ENCODE measurements around the gene TAS1R2.

Gene TAS1R2

DNA sequence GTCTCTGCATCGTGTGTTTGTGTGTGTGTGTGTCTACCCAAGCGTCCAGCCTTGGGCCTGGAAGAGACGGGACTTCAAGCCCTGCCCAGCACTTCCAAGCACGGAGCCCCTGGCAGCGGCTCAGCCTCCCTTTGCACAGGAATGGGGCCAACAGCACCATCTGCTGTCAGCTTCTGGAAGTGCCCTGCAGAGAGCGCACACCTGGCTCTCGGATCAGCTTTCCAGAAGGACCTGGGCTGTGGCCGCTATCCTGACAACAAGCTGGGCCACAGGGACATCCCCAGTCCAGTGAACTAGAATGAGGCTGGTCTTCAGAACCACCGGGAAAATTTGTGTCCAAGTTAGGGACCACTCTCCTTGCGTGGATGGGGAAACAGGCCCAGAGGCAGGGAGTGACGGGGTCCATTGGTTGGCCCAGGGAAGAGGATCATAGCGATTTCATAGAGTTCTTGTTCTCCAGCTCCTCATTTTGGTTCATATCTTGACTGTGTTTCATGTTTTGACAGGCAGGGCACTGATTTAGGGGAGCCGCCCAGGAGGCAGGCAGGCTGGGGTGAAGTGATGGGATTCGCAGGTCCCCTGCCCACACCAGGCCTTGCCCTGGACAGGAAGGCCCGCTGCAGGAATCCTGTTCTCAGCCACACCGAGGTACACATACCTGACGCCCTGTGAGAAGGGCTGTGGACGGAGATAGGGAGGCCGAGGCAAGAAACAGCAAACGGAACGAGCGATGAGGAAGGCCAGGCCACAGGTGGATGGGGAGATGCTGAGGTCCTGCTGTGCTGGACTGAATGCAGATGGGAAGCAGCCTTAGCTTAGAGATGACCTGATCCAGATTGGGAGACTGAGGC is 38.4 kb downstream of the TAS1R2 start:
- peak; percentile 15 for DNase-seq (ENCODE audit: low spot score)

DNA sequence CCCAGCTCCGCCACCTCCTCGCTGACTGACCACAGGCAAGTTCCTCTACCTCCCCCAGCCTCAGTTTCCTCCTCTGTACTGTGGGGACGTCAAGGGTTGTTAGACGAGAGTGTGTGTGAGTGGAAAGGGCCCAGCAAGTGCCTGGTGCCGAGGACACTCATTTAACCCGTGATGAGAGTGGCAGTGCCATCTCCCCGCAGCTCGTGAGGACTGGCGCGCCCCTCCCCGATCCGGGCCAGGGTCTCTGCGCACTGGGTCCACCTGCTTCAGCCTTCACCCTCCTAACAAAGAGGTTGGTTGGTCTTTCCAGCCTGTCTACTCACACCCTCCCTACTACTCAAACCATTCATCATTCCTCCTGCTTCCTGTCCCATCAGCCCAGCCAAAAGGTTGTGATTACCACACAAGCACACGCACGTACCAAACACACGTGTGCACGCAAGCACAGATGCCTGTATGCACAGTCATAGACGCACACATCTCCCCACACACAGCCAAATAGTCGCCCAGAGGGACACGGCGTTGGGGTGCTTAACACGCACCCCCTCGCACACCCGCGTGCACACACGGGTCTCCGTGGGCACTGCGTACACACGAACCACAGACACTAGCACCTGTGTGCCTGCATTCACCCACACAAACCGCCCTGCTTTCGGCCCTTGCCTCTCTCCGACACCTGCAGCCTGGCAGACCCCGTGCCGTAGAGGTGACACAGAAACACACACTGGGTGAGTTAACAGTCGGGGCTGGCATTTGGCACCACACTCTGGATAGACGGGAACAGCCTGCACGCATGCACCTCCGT is 39.3 kb downstream of the TAS1R2 start:
- DNase-seq (ENCODE audit: low spot score) = no peak

DNA sequence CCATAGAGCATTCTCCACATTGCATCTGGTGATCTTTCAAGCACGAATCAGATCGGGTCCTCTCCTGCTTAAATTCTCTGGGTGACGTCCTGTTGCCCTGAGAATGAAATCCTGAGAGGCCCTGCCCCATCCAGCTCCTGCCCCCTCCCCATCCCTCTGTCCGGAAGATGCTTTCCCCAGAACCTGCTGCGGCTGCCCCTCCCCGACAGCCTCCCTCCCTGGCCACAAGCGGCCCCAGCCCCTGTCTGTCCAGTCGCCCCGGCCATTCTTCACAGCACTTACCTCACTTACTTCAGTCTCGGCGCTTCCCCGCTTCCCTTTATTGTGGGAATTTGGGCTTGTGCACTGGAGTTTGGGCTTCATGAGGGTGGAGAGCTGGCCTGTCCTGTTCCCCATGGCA is 40.3 kb downstream of the TAS1R2 start:
- DNase-seq (ENCODE audit: low spot score) = no peak

DNA sequence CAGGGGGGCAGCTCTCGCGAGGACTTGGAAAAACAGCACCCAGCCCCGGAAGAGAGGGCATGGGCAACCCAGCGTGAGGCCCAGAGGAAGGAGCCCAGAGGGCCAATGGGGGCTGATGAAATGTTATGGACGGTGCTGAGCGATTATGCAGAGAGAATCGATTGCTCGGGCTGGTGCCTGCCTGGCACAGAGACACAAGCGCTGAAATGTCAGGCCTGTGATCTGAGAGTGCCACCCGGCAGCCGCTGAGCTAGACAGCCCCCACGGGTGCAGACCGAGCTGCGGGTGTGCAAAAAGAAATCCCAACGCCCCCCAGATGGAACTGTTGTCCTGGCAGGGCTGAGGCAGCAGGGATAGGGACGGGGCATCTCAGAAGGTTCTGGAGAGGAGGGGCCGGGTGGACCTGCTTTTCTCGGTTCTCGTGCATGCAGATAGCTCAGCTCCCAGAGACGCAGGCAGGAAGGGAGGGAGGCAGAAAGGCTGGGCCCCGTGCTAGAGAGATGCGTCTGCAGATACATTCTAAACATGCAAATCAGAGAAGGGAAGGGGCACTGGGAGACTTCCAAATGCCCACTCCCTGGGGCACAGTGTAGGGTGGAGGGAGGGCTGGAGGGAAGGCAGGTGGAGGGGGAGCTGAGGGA is 41.5 kb downstream of the TAS1R2 start:
- no peak for DNase-seq (ENCODE audit: low spot score)

DNA sequence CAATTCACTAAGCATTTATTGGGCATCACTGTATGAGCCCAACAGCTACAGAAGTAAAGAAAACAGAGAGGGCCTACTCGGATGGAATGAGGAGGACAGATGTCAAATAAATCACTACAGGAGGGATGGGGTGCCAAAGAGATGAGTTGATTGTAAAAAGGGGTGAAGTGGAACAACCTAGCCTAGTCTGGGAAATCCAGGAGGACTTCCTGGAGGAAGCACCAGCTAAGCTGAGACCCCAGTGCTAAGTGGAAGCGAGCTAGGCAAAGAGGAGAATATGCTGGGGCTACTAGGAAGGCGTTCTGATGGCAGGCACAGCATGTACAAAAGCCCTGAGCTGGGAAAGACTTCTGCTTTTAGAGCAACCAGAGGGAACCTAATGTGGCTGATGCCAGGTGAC is 42.1 kb downstream of the TAS1R2 start:
- no peak for DNase-seq (ENCODE audit: low spot score)

DNA sequence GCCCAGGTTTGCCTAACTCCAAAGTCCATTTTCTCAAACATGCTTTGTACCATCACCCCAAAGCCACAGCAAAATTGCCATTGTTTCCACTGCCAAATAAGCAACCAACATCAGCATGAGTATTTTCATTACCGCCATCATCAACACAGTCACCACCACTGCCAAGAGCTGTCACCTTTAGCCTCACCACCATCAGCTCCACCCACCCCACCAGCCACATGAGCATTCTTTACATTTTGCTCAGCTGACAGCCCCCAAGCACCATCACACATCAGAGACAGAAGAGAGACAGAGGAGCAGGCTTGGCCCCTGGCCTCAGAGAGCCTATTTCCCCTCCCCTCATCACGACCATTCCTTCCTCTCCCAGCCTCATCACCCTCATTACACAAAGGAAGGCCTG is 42.7 kb downstream of the TAS1R2 start:
- no peak for DNase-seq (ENCODE audit: low spot score)

DNA sequence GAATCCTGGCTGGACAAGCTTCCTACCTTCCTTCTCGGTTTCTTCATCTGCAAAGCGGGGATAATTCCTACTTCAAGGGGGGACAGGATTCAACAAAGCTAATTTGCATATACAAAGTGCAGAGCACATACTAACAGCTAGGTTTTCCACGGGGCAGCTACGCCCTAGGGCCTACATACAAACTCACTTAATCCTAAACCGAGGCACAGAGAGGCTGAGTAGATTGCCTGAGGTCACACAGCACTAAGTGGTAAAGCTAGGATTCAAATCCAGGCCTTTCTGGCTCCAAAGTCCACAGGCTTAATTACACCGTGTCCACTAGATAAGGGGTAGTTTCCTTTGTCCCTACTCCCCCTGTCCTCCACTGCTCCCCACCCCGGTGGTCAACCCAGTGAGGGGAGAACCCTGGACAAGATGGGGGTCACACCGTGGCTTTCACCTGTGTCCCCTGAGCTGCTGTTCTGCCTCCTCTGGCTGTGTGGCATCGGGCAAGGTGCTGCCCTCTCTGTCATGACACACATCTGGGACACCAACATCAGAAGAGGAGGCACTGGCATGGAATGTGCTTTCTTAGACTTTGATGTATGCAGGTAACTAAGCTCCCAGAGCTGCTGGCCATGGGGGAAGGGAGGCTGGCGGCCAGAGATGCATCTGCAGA is 44.5 kb downstream of the TAS1R2 start:
- no peak for DNase-seq (ENCODE audit: low spot score)

DNA sequence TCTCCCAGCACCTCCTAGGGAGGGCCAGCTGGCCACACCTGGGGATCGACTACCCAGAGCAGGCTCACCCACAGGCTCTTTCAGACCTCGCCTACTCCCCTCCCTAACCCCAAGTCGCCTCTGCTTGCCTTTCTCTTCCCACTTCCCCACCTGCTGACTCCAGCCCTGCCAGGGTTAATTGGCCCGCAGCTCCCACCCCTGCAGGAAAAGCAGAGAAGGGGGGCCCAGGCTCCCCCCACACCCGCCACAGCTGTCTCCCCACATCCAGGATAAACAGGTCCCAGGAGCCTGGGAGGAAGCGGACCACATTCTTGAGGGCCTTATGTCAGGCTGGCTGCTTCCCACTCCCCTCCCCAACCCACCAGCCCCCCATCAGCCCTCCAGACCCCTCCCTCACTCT is 45.0 kb downstream of the TAS1R2 start:
- no peak for DNase-seq (ENCODE audit: low spot score)

DNA sequence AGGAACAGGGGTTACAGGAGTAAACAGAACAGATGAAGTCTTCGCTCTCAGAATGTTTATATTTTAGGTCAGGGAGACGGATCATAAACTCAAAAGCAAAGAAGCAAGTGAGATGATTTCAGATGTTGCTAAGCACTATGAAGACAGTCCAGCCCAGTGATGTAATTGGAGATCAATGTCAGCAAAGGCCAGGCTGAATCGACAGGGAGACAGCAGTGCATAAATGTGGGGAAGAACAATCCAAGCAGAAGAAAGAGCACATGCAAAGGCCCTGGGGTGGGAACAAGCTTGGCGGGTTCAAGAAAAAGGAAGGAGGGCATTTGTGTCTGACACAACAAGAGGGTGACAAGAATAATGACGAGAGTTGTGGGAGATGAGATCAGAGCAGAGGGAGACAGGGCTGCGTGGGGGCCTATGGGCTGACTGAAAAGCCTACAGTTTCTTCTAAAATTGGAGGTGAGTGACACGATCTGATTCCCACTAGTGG is 47.0 kb downstream of the TAS1R2 start:
- no peak for DNase-seq (ENCODE audit: low spot score)

DNA sequence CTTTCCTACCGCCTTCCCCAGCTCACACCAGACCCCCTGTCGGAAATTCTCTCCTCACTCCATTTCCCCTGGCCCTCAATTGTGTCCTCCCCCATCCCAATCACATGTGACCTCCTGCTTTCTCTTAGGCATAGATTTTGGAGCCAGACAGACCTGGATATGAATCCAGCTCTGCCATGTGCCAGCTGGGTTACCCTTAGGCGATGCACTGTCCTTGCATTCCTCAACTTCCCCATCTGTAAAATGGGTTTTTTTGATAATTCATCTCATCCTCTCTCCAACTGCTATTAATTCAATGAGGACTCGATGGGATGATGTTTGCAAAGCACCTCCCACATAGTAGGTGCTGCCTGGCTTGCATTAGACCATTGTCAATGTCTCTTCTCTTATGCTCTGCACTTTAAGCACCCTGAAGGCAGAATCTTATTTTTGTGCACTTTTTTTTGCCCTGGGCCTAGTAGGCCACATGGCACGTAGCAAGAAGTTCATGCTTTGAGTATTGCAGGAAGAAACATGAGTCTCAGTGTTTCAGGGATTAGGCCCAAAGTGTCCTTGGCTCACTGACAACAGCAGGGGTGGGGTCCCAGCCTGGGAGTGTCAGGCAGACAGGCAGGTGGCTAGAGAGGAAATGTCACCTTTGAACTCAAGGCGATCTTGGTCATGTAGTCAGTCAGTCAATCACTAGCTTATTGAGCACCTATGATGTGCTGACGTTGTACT is 47.6 kb downstream of the TAS1R2 start:
- no peak for DNase-seq (ENCODE audit: low spot score)

DNA sequence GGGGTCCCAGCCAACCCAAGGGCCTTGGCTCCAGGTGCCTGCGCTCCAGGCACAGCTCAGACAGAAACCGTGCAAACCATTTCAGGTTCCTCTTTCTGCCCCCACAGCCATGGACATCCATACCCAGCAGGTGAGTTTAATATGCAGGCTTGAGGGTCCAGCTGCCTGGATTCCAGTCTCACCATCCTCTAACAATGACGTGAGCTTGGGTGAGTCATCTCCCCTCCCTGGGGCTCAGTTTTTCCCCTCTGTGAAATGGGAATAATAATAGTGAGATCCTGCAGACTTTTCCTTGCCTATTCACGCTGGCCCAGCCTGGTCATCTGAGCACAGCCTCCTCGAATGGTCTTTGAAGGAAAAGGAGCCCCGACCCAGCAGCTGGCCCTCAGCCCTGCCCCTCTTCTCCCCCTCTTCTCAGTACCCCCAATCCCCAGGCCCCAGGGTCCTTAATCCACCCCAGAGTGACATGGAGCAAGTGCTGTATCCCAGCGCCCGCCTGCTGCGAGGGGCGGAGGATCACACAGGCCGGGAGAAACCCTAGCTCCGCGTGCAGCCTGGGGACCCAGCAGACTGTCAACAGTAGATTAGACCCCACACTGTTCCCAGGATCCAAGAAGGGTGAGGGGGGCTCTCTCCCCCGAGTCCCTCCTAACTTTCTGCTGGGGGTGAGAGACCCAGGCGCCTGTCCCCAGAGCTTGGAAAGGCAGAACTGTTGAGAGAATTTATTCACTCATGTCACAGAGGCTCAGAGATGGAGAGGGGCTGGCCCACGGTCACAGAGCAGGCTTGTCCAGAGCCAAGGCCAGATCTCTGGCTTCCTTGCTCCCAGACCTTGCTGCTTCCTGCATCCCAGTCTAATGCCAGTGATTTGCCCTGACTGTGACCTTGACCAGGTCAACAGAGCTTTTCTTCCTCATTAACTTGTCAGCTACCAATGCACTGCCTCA is 49.2 kb downstream of the TAS1R2 start:
- DNase-seq (ENCODE audit: low spot score) = no peak

DNA sequence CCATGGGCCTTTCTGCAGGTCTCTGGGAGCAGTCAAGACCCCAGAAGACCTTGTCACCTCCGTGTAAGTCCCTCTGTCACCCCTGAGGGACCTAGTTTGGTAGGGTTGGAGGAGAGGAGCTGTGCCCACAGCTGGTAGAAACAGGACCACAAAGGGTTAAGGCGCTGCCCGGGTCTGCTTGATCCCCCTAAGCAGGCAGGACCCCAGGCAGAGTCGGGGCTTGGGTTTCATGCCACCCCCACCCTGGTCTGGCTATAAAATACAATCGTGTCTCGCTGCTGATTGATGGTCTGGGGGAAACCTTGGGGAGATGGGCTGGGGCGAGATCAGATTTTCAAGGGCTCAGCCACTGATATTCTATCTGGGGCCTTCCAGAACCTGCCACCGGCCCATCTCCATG is 50.9 kb downstream of the TAS1R2 start:
- no peak for DNase-seq (ENCODE audit: low spot score)

DNA sequence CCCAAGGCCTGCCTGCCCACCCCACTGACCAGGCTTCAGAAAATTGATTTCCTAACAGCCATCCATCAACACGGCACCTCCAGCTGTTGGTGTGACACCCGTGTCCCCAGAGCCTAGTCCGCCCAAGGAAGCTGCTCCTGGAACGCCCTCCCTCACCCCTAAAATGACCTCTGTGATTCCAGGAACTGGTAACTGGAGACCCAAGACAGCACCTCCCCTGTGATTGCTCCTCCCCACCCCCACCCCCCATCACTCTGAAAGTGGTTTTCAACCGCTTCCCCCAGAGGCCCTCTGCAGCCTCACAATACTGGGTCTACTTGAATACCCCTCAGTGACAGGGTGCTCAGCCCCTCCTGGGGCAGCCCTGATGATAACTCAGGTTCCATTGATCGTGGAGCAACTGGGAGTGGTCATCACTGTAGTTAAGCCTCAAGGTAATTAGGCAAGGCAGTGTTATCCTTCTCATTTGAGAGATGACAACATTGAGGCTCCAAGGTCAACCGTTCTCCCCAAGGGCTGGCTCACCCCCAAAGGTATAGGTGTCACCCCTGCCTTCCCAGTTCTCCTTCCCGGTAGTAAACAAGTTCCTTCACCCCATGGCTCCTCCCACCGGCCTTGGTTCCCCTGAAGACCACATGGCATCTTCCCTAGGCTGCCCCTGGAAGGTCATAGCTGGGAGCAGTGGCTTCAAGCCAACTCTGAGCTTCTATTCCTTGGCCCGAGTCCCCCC is 52.0 kb downstream of the TAS1R2 start:
- no peak for DNase-seq (ENCODE audit: low spot score)

DNA sequence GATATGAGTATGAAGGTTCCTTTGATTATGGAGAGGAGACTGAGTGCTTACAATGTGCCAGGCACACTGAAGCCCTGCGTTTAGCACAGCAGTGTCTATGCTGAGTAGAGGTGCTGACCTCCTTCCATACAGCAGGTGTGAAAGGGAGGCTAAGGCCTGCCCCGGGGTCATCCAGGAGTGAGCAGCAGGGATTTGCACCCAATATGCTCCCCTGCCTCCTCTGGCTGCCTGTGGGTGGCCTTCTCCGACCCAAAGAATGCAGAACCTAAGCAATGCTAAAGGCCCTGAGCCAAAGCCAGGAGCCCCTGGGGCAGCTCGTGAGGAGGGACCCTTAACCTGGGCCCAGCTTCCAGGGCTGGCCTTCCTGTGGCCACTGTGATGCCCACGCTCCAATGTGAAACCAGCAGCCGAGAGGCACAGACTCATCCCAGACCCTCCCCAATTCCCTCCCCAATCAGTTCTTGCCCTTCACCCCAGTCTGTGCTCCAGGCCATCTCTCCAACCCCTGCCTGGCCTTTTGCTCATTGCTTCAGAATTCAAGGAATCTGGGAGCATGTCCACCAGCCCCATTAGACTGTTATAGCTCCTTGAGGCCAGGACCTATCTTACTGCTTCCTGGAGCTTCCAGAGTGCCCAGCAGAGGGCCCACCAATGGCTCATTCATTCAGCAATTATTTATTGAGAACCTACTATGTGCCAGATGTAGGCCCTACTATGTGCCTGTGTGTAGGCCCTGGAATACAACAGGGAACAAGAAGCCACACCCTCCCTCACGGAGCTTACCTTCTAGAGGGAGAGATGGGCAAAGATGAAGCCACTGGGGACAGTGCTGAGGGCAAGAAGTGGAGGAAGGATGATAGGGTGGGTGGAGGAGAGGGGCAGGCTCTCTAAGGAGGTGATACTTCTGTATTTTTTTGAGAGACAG is 53.3 kb downstream of the TAS1R2 start:
- DNase-seq (ENCODE audit: low spot score) = no peak

DNA sequence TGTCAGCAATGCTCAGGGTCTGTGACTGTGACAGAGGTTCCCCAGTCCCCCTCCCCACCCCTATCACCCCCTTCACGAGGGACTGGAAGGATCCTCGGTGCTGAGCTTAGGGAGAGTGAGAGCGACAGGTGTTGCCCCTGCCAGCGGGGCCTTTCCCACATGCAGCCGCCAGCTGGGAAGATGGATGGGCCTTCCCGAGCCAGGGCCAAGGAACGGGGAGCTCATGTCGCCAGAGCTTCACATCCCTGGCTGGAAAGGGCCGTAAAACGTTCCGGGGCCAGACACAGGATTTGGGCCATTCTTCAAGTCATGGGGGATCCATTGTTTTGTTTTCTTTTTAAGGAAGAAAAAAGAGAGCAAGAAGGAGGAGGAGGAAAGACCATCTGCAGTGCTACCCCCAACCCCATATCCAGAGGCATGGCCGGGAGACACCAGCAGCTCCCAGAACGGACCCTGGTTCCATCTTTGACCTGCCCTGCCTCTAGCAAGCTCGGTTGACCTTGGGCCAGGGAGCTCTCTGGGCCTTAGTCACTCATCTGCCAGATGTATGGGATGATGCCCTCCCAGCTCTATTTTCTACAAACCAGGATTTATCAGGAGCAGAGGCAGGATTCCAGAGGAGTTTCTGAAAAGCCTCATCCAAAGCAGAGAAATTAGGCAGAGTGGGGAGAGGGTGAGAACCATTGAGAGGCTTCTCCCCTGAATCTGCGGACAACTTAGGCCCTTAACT is 54.1 kb downstream of the TAS1R2 start:
- no peak for DNase-seq (ENCODE audit: low spot score)

DNA sequence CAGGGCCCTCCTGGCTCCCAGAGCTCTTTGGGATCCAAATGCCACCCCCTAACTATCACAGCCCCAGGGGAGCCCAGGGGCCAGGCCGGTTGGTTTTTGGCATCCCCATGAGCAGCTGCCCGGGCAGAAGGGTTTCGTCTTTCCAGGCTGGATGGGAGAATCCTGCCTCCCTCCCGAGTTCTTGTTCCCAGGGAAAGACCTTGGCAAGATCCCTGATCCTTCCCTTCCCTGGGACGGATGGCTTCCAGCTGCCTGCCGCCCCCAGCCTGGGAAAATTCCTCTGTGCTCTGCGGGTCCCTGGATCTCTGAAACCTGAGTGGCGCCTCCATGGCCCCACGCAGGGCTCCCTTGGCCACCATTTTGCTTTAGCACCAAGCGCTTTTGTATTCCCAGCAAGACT is 55.6 kb downstream of the TAS1R2 start:
- DNase-seq (ENCODE audit: low spot score) = no peak

DNA sequence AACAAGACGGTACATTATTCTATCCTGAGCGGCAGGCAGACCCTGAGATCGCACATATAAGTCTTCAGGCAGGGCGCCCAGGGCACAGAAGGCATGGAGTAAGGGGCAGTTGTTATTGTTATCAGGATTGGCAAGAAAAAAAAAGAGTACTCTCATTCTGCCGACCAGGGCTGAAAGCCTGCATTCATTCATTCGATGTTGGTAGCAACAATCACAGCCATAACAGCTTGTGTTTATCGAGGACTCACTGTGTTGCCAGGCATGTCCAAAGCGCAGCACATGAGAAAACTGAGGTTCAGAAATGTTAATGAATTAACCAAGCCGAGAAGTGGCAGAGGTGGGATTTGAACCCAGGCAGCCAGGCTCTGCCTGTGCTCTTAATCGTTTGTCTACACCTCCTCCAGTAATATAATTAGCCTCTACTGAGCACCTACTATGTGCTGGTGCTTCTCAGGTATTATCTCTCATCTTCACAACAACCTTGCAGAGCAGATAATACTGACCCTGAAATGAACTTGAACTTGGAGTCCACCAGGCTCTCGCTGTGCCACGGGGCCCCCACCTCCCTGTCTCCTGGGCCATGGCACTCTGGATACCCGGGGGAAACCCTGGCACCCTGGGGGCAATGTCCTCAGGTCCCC is 56.2 kb downstream of the TAS1R2 start:
- no peak for DNase-seq (ENCODE audit: low spot score)
